ENCODE results near the gene PTPN14.
"Not testable (repeated sequence)": the region's sequence is repeated elsewhere in the genome, so short reads cannot be mapped to it uniquely, and the experiment has no call there.

- not testable (repeated sequence) for TF ChIP-seq CTCF, POLR2A (IDR thresholded peaks at IDR 0.05)
Observed at GRCh38 chr1:214394569-214394968, 156.8 kb downstream of the PTPN14 start.

Measured in lower leg skin (tissue), 3 donors.